Kidney (tissue), 14 donors: Measurements from ENCODE around the gene GNAI3. TPM values are rescaled to one million over a fixed set of nuclear protein-coding genes. Genes with fewer than 3 reads are reported as not detected.

Source experiments
- DNase-seq, 5 donors: peaks; one replicate each; pipeline ENCODE4 v3.0.0-alpha.2; 2013 to 2020
- FAIRE-seq: peaks from 2 replicates; lab custom pipeline; 2012; peaks lifted over from hg19 to GRCh38; lab: Jason Lieb, UNC
- H3K27ac ChIP-seq, 2 donors: one replicate each; pipeline ENCODE4 v1.7.0; 2013; ENCODE audit warnings: low read depth in 2 of 2, low read length in 2 of 2, inconsistent platforms in 1 of 2
- H3K27me3 ChIP-seq: one replicate; pipeline ENCODE4 v1.7.1; 2013; ENCODE audit warnings: low read length, inconsistent platforms; ENCODE audit not compliant: control insufficient read depth, insufficient read depth
- H3K36me3 ChIP-seq, 3 donors: one replicate each; pipeline versions ENCODE4 v1.7.0 to v1.7.1; 2013; ENCODE audit warnings: low read length in 3 of 3, control low read depth in 1 of 3, inconsistent platforms in 1 of 3; ENCODE audit not compliant: insufficient read depth in 3 of 3, control insufficient read depth in 2 of 3
- H3K4me1 ChIP-seq, 3 donors: one replicate each; pipeline versions ENCODE4 v1.7.0 to v1.7.1; 2013; ENCODE audit warnings: low read length in 3 of 3, inconsistent platforms in 1 of 3, low read depth in 1 of 3; ENCODE audit not compliant: control insufficient read depth in 2 of 3, insufficient read depth in 2 of 3
- H3K4me3 ChIP-seq, 3 donors: one replicate each; pipeline versions ENCODE4 v1.7.0 to v1.8.1; 2013; ENCODE audit warnings: low read length in 3 of 3, control low read depth in 1 of 3, inconsistent platforms in 1 of 3
- H3K9ac ChIP-seq, 3 donors: one replicate each; pipeline versions ENCODE4 v1.7.0 to v1.7.1; 2013; ENCODE audit warnings: low read length in 3 of 3, control low read depth in 1 of 3, inconsistent platforms in 1 of 3
- H3K9me3 ChIP-seq, 3 donors: one replicate each; pipeline versions ENCODE4 v1.7.0 to v1.7.1; 2013; ENCODE audit warnings: low read length in 3 of 3, control low read depth in 1 of 3, inconsistent platforms in 1 of 3; ENCODE audit not compliant: control insufficient read depth in 2 of 3, insufficient read depth in 1 of 3
- intact Hi-C: fragments of 100-400 bp; cut with DNase I; formaldehyde crosslinking; loops from one replicate; pipeline ENCODE4 v1.11.1; 2022
- polyA plus RNA-seq: library from polyadenylated mRNA; stranded (reverse); fragments of 350-450 nt; fragmentation: Illumina TruSeq; extraction: RNeasy Lipid Tissue Mini Kit (QIAGEN cat#74804); gene quantifications from one replicate; pipeline ENCODE4 v1.2.3, GENCODE V29; 2014; ENCODE audit warnings: low read depth, low replicate concordance; ENCODE audit not compliant: insufficient read depth
- total RNA-seq: library from RNA; stranded (reverse); fragmentation: NEBNext Ultra II Directional; extraction: Animal tissue kit (Norgen Biotek cat#: 25700); gene quantifications from one replicate; pipeline ENCODE4 v1.2.1, GENCODE V29; 2021
- TF ChIP-seq, protein P1 (sequence below): IDR thresholded peaks from 3 replicates; pipeline ENCODE4 v1.5.1; 2012; ENCODE audit warnings: mild to moderate bottlenecking, moderate library complexity, borderline replicate concordance; ENCODE audit not compliant: insufficient read depth; ENCODE audit errors: extremely low read depth
- donor health status: control.
- donor health status: control.
- donor health status: control.
- donor health status: control.
- donor health status: control.
- donor health status: DM: yes; HTN: yes; CAD: no.
- donor health status: Normal renal cell carcinoma (clear cell type).

The GNAI3 gene
- total and polyA plus RNA-seq, 2 donors from 2014 or later: 4.2 to 8.0 TPM

DNA sequence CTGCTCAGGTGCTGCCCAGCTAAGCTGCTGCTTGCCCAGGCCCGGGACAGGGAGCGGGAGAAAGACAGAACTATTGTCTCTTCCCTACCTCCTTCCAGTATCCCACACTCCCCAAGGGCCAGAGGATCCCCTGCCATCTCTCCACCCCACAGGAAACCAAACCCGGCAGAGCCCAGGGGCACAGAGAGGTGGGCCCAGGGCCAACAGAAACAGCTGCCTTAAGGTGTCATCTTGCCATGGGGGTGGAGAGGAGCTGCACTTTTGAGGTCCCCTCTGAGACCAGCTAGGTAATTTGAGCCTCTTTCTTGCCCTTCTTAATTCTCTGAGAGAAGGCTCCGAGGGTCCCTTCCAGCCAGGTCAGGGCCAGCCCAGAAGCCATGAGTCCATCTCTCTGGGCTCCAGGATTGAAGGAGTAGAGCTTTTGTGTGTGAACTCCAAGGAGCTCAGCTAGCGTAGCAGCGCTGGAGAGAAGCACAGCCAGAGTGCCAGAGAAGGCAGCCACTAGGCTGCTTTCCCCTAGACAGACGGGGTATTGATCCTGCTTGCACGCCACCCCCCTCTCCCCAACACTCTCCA is 18.4 kb upstream of the GNAI3 start:
- peak overlapping the region in 1 of 3 donors; percentile 19 for H3K9ac ChIP-seq
- H3K4me3 ChIP-seq: no peak overlapping the region
- no peaks in the 10 kb centered on the region for H3K36me3 ChIP-seq
- peaks cover 0 to 4% (median 0%) of the 10 kb centered on the region in 3 donors for H3K4me1 ChIP-seq
- intact Hi-C loops: loop anchor here (5.0 to 10.0 kb wide), 3 partner anchors 38 to 105 kb away; partner anchors contain the start of genes CYB561D1 and PSMA5
- no peaks in the 10 kb centered on the region for H3K9me3 ChIP-seq
- FAIRE-seq: no peak
- TF ChIP-seq, protein P1, sequence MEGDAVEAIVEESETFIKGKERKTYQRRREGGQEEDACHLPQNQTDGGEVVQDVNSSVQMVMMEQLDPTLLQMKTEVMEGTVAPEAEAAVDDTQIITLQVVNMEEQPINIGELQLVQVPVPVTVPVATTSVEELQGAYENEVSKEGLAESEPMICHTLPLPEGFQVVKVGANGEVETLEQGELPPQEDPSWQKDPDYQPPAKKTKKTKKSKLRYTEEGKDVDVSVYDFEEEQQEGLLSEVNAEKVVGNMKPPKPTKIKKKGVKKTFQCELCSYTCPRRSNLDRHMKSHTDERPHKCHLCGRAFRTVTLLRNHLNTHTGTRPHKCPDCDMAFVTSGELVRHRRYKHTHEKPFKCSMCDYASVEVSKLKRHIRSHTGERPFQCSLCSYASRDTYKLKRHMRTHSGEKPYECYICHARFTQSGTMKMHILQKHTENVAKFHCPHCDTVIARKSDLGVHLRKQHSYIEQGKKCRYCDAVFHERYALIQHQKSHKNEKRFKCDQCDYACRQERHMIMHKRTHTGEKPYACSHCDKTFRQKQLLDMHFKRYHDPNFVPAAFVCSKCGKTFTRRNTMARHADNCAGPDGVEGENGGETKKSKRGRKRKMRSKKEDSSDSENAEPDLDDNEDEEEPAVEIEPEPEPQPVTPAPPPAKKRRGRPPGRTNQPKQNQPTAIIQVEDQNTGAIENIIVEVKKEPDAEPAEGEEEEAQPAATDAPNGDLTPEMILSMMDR: no peak
- DNase-seq: peak in 3 of 5 donors; percentile 56 to 70 (median 56)
- H3K27me3 ChIP-seq: no peaks in the 10 kb centered on the region
- H3K27ac ChIP-seq: no peak overlapping the region

DNA sequence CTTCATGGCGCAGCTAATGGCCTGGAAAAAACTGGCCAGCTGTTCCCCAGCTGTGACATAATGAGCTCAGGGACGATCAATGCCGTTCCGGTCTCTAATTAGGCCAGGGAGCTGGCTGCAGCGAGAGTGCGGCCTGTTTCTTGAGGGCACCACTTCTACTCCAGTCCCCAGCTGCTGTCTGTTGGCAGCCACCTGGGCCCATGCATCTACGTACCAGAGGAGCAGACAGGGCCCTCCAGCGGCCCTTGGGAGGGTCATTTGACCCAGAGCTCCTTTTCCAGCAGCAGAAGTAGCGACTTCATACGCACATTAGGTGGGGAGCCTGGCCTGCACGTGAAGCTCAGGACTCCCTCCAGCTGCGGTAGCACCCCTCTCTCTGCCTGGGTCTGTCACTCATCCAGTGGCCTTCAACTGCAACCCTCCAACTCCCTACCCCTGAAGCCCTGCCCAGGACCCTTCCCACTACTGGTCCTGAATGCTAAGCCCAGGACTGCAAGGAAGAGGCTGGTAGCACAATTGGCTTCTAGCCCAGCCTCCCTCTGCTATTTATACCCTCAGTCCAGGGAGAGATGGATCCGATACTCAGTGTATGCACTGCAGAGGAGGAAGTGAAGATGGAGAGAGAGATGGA is 17.8 kb upstream of the GNAI3 start:
- Histone ChIP-seq H3K27ac (no peak overlapping the region), H3K4me1 (peaks cover 0 to 4% (median 0%) of the 10 kb centered on the region in 3 donors), H3K9ac (peak overlapping the region in 1 of 3 donors; percentile 19), H3K4me3 (no peak overlapping the region), H3K36me3 (no peaks in the 10 kb centered on the region), H3K9me3 (no peaks in the 10 kb centered on the region), H3K27me3 (no peaks in the 10 kb centered on the region)
- FAIRE-seq (no peak), DNase-seq (peak in 3 of 5 donors; percentile 70 to 78 (median 75))
- intact Hi-C loops: loop anchor here (5.0 to 10.0 kb wide), 2 partner anchors 38 to 94 kb away; partner anchors contain the start of gene CYB561D1
- TF ChIP-seq, protein P1: no peak

DNA sequence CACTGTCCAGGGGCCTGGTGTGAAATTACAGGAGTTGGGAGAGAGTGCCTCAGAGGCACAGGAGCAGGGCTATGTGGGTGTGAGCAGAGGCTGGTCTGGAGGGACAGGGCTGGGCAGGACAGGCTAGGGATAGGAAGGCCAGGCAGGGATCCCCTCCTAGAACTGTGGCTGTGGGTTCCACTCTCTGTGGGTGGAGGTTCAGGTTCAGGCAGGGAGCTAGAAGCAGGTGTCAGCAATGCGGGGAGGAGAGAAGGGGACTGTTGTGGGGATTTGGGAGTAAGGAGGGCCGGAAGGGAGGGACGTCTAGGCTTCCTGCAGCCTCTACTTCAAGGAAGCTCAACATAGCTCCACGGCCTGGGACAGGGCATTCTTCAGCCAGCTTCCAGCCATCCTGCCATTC is 17.0 kb upstream of the GNAI3 start:
- no peak overlapping the region for H3K4me3 ChIP-seq
- peaks cover 0 to 4% (median 0%) of the 10 kb centered on the region in 3 donors for H3K4me1 ChIP-seq
- intact Hi-C loops: loop anchor here (5.0 to 10.0 kb wide), 2 partner anchors 39 to 93 kb away; partner anchors contain the start of gene CYB561D1
- TF ChIP-seq, protein P1: no peak
- H3K27ac ChIP-seq: no peak overlapping the region
- FAIRE-seq (no peak), DNase-seq (peak in 1 of 5 donors; percentile 38)
- H3K36me3 ChIP-seq: no peaks in the 10 kb centered on the region
- H3K9ac ChIP-seq: peak overlapping the region in 1 of 3 donors; percentile 0
- H3K27me3 ChIP-seq: no peaks in the 10 kb centered on the region
- no peaks in the 10 kb centered on the region for H3K9me3 ChIP-seq
